H1 (cell line): ENCODE measurements around the gene SCAPER. TPM values are rescaled to one million over a fixed set of nuclear protein-coding genes. Genes with fewer than 3 reads are reported as not detected.

Experiments used
- CTCF ChIA-PET: fragments of 300-600 bp; sonication (Branson Sonifier 250); formaldehyde crosslinking; loops from one replicate; lab custom pipeline; 2021; ENCODE audit not compliant: partially characterized antibody; lab: Charles Lee
- POLR2A ChIA-PET: fragments of 300-600 bp; sonication (Branson Sonifier 250); formaldehyde crosslinking; loops from one replicate; lab custom pipeline; 2021; ENCODE audit warnings: inconsistent platforms; ENCODE audit not compliant: partially characterized antibody; lab: Charles Lee
- DNase-seq, 2 experiments: peaks; one replicate each; pipeline versions ENCODE4 v3.0.0 to v3.0.0-alpha.2; 2010 to 2022; ENCODE audit warnings: low spot score in 2 of 2, low read depth in 1 of 2, mixed read lengths in 1 of 2
- FAIRE-seq: peaks from 2 replicates; lab custom pipeline; 2011; peaks lifted over from hg19 to GRCh38; lab: Jason Lieb, UNC
- H2AFZ ChIP-seq: 2 replicates; pipeline ENCODE4 v1.8.1; 2012; ENCODE audit warnings: low read length, inconsistent platforms
- H2AK5ac ChIP-seq: 2 replicates; pipeline ENCODE4 v1.6.1; 2013; ENCODE audit warnings: low read depth, low read length
- H2BK120ac ChIP-seq: replicated peaks from 2 replicates; pipeline ENCODE3; 2013; ENCODE audit warnings: low read depth, low read length, inconsistent platforms
- H2BK12ac ChIP-seq: 2 replicates; pipeline ENCODE4 v1.6.1; 2013; ENCODE audit warnings: low read depth, low read length
- H2BK15ac ChIP-seq: 2 replicates; pipeline ENCODE4 v1.6.1; 2013; ENCODE audit warnings: low read length
- H2BK20ac ChIP-seq: 2 replicates; pipeline ENCODE4 v1.6.1; 2013; ENCODE audit warnings: low read length
- H2BK5ac ChIP-seq: 2 replicates; pipeline ENCODE4 v1.6.1; 2013; ENCODE audit warnings: low read depth, low read length
- H3K14ac ChIP-seq: 2 replicates; pipeline ENCODE4 v1.6.1; 2013; ENCODE audit warnings: inconsistent platforms; ENCODE audit not compliant: insufficient read length
- H3K18ac ChIP-seq: 2 replicates; pipeline ENCODE4 v1.6.1; 2013; ENCODE audit warnings: low read length; ENCODE audit errors: extremely low read depth
- H3K23ac ChIP-seq: 2 replicates; pipeline ENCODE4 v1.6.1; 2013; ENCODE audit warnings: inconsistent platforms; ENCODE audit not compliant: insufficient read length
- H3K23me2 ChIP-seq: 2 replicates; pipeline ENCODE4 v1.6.1; 2013; ENCODE audit warnings: low read depth, low read length
- H3K27ac ChIP-seq: 2 replicates; pipeline ENCODE4 v1.6.1; 2011; ENCODE audit warnings: low read depth, low read length, inconsistent platforms
- H3K27me3 ChIP-seq, 4 experiments: replicated peaks in 1 of 4; 1 replicate in 1 of 4; 2 replicates in 3 of 4; pipeline versions ENCODE4 v1.6.1 to v1.8.1; 2011 to 2013; ENCODE audit warnings: low read length in 3 of 4, mild to moderate bottlenecking in 3 of 4, inconsistent platforms in 2 of 4, mixed read lengths in 2 of 4, moderate library complexity in 1 of 4; ENCODE audit not compliant: control insufficient read depth in 3 of 4, insufficient read depth in 3 of 4; ENCODE audit errors: extremely low read depth in 1 of 4
- H3K36me3 ChIP-seq, 4 experiments: 2 replicates each; pipeline versions ENCODE4 v1.6.1 to v1.8.1; 2011 to 2013; ENCODE audit warnings: mild to moderate bottlenecking in 4 of 4, low read length in 3 of 4, moderate library complexity in 2 of 4, control low read depth in 1 of 4, inconsistent platforms in 1 of 4; ENCODE audit not compliant: insufficient read depth in 4 of 4, control insufficient read depth in 2 of 4
- H3K4ac ChIP-seq: replicated peaks from 2 replicates; pipeline ENCODE3; 2013; ENCODE audit warnings: low read length, low read depth, mixed read lengths, inconsistent platforms; ENCODE audit not compliant: insufficient read length
- H3K4me1 ChIP-seq, 4 experiments: replicated peaks in 1 of 4; 1 replicate in 1 of 4; 2 replicates in 3 of 4; pipeline versions ENCODE4 v1.6.1 to v1.8.1; 2011 to 2013; ENCODE audit warnings: low read length in 3 of 4, inconsistent platforms in 2 of 4, mixed read lengths in 1 of 4; ENCODE audit not compliant: insufficient read depth in 4 of 4, control insufficient read depth in 3 of 4
- H3K4me2 ChIP-seq, 2 experiments: 2 replicates each; pipeline versions ENCODE4 v1.6.1 to v1.8.1; 2011 to 2013; ENCODE audit warnings: low read depth in 2 of 2, low read length in 2 of 2, control low read depth in 1 of 2, inconsistent platforms in 1 of 2, mild to moderate bottlenecking in 1 of 2; ENCODE audit not compliant: insufficient read depth in 1 of 2
- H3K4me3 ChIP-seq, 4 experiments: fragments of 200-600, 300-600 bp in 1 of 4; sonication (generic), shearing (Covaris generic), sonication (Bioruptor Twin) in 1 of 4; 2 replicates each; pipeline versions ENCODE4 v1.5.1 to v1.8.1; 2011 to 2016; ENCODE audit warnings: low read length in 4 of 4, low read depth in 3 of 4, control low read depth in 2 of 4, inconsistent platforms in 2 of 4, mild to moderate bottlenecking in 2 of 4, mixed read lengths in 1 of 4, moderate library complexity in 1 of 4; ENCODE audit not compliant: insufficient read depth in 2 of 4; ENCODE audit errors: extremely low read depth in 1 of 4
- H3K56ac ChIP-seq: replicated peaks from 2 replicates; pipeline ENCODE3; 2013; ENCODE audit warnings: low read depth, mild to moderate bottlenecking, mixed read lengths, low read length, inconsistent platforms; ENCODE audit not compliant: insufficient read length
- H3K79me1 ChIP-seq: 2 replicates; pipeline ENCODE4 v1.6.1; 2013; ENCODE audit warnings: low read depth, low read length, control low read depth
- H3K79me2 ChIP-seq, 2 experiments: 2 replicates each; pipeline versions ENCODE4 v1.6.1 to v1.8.1; 2012 to 2013; ENCODE audit warnings: low read length in 2 of 2, mild to moderate bottlenecking in 2 of 2, inconsistent platforms in 1 of 2; ENCODE audit not compliant: insufficient read depth in 2 of 2, control insufficient read depth in 1 of 2
- H3K9ac ChIP-seq, 4 experiments: replicated peaks in 1 of 4; 1 replicate in 1 of 4; 2 replicates in 3 of 4; pipeline versions ENCODE4 v1.6.1 to v1.8.1; 2011 to 2013; ENCODE audit warnings: low read depth in 3 of 4, low read length in 3 of 4, control low read depth in 2 of 4, mild to moderate bottlenecking in 2 of 4, moderate library complexity in 2 of 4, inconsistent platforms in 1 of 4; ENCODE audit errors: extremely low read depth in 1 of 4
- H3K9me3 ChIP-seq, 2 experiments: 2 replicates each; pipeline versions ENCODE4 v1.6.1 to v1.8.1; 2012 to 2013; ENCODE audit warnings: mild to moderate bottlenecking in 2 of 2, moderate library complexity in 2 of 2, control low read depth in 1 of 2, inconsistent platforms in 1 of 2, low read depth in 1 of 2, low read length in 1 of 2, mixed read lengths in 1 of 2; ENCODE audit not compliant: insufficient read depth in 2 of 2
- H4K20me1 ChIP-seq, 2 experiments: replicated peaks in 1 of 2; 2 replicates each; pipeline versions ENCODE3 to v1.8.1; 2011 to 2013; ENCODE audit warnings: inconsistent platforms in 2 of 2, low read length in 2 of 2, mild to moderate bottlenecking in 1 of 2; ENCODE audit not compliant: insufficient read depth in 2 of 2, control insufficient read depth in 1 of 2
- H4K5ac ChIP-seq: 2 replicates; pipeline ENCODE4 v1.6.1; 2013; ENCODE audit warnings: low read length, low read depth, mixed read lengths, inconsistent platforms; ENCODE audit not compliant: insufficient read length
- H4K8ac ChIP-seq: 2 replicates; pipeline ENCODE4 v1.8.0; 2013; ENCODE audit warnings: mild to moderate bottlenecking, moderate library complexity, low read length, inconsistent platforms; ENCODE audit not compliant: insufficient read depth; ENCODE audit errors: extremely low read depth
- H4K91ac ChIP-seq: replicated peaks from 2 replicates; pipeline ENCODE3; 2013; ENCODE audit warnings: low read length, mixed read lengths, inconsistent platforms; ENCODE audit not compliant: insufficient read length
- CBX5 ChIP-seq: fragments of 300-800, 300-1000 bp; sonication (generic); IDR thresholded peaks from 2 replicates; pipeline ENCODE4 v1.7.1; 2016; ENCODE audit warnings: antibody characterized with exemption, low read length, low read depth
- EP300 ChIP-seq, 2 experiments: IDR thresholded peaks; 1 replicate in 1 of 2; 2 replicates in 1 of 2; pipeline ENCODE4 v1.6.1; 2011 to 2012; ENCODE audit warnings: low read depth in 2 of 2, low read length in 2 of 2, mild to moderate bottlenecking in 2 of 2, borderline replicate concordance in 1 of 2, inconsistent platforms in 1 of 2, moderate library complexity in 1 of 2
- POLR2AphosphoS5 ChIP-seq: IDR thresholded peaks from 2 replicates; pipeline ENCODE4 v1.6.1; 2011; ENCODE audit warnings: low read depth, low read length
- RBBP5 ChIP-seq: IDR thresholded peaks from 2 replicates; pipeline ENCODE4 v1.7.1; 2012; ENCODE audit warnings: low read depth, mild to moderate bottlenecking, inconsistent platforms, low read length, moderate library complexity, borderline replicate concordance
- RFX5 ChIP-seq: IDR thresholded peaks from 2 replicates; pipeline ENCODE4 v1.6.1; 2011; ENCODE audit warnings: low read depth, low read length, improper control_type of control experiment, borderline replicate concordance
- TBP ChIP-seq: IDR thresholded peaks from 2 replicates; pipeline ENCODE4 v1.6.1; 2011; ENCODE audit warnings: low read depth, low read length, improper control_type of control experiment
- polyA plus RNA-seq, 7 experiments: library from polyadenylated mRNA; depleted of rRNA in 3 of 7; stranded (reverse) in 5 of 7; unstranded in 2 of 7; fragments of >200 nt in 5 of 7; fragments of 200-250 nt in 2 of 7; gene quantifications; 1 replicate in 5 of 7; 2 replicates in 1 of 7; 4 replicates in 1 of 7; pipeline versions ENCODE4 v1.2.1 to v1.2.3, GENCODE V29; 2011 to 2013; ENCODE audit warnings: missing spikeins in 2 of 7, mixed read lengths in 2 of 7
- total RNA-seq: library from RNA; stranded (reverse); fragmentation: NEBNext Ultra II Directional; extraction: Animal tissue kit (Norgen Biotek cat#: 25700); gene quantifications from 2 replicates; pipeline ENCODE4 v1.2.1, GENCODE V29; 2021

SCAPER gene
- total and polyA plus RNA-seq, 2 of the 8 experiments (the other 6 are each of a cell fraction or from before 2014, with no cell fraction given): 1.6 to 6.8 TPM

DNA sequence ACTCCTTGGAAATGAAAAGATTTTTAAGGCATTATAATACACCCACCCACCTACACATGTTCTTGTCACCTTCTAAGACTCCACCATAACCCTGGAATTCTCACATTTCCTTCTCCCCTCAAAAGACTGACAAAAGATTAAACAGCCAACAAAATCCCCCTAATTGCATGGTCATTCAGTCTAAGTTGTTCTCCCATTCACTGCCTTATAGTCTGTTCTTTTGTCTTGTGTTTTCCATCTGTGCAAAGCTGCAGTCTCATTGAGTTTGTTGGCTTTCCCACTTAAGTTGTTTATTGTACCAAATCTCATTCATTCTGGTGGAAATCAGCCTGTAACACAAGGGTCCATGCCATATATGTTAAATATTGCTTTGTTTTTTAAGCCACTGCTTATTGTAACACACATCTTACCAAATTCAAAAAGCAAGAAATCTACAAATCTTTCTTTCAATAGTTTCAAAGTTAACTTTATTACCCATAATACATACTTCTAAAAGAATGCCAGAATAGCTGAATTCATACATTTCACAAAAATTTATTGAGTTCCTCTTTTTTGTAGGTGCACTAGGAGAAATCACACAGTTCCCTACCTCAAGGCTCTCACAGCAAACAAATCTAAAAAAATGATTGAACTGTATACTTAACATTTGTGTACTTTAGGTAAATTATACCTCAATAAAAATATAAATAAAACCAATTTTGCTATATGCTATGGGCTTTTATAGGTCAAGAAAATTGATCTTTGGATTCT is 24.0 kb upstream of the SCAPER start:
- no peak overlapping the region for H2AK5ac ChIP-seq
- H4K5ac ChIP-seq: no peak overlapping the region
- H3K23ac ChIP-seq: no peak overlapping the region
- H3K9me3 ChIP-seq: no peaks in the 10 kb centered on the region
- no peak for FAIRE-seq
- H2AFZ ChIP-seq: no peak overlapping the region
- no peak overlapping the region for H3K4me2 ChIP-seq
- H4K91ac ChIP-seq: no peak overlapping the region
- H3K79me1 ChIP-seq: no peaks in the 10 kb centered on the region
- H3K4ac ChIP-seq: no peak overlapping the region
- H4K20me1 ChIP-seq: no peaks in the 10 kb centered on the region
- no peak overlapping the region for H3K9ac ChIP-seq
- CTCF ChIA-PET: no interaction called here
- H3K4me1 ChIP-seq: peaks cover 0 to 3% (median 0%) of the 10 kb centered on the region in 4 experiments; a peak in 2 of 7 replicates
- H3K56ac ChIP-seq: no peak overlapping the region
- H2BK120ac ChIP-seq: no peak overlapping the region
- H2BK20ac ChIP-seq: no peak overlapping the region
- DNase-seq: no peak
- H3K14ac ChIP-seq: no peak overlapping the region
- H3K79me2 ChIP-seq: peaks cover 0 to 21% of the 10 kb centered on the region in 2 experiments; a peak in 2 of 4 replicates
- no peak overlapping the region for H2BK15ac ChIP-seq
- H3K27me3 ChIP-seq: peaks cover 0 to 1% (median 0%) of the 10 kb centered on the region in 4 experiments; a peak in 1 of 7 replicates
- no peak overlapping the region for H3K4me3 ChIP-seq
- H3K27ac ChIP-seq: no peak overlapping the region
- H2BK12ac ChIP-seq: no peak overlapping the region
- H4K8ac ChIP-seq: no peak overlapping the region
- H2BK5ac ChIP-seq: no peak overlapping the region
- H3K23me2 ChIP-seq: no peaks in the 10 kb centered on the region
- H3K36me3 ChIP-seq: peaks cover 0 to 16% (median 7%) of the 10 kb centered on the region in 4 experiments; a peak in 3 of 8 replicates
- POLR2A ChIA-PET: interaction anchor here (0.5 to 2.7 kb wide), 4 partner anchors 9 to 25 kb away, joined by 3 to 14 read pairs (median 3); partner anchors contain the start of gene SCAPER
- no peak overlapping the region for H3K18ac ChIP-seq
- no peak for TF ChIP-seq EP300 (IDR thresholded peaks at IDR 0.05; ENCODE audit: borderline replicate concordance in 1 of 2, low read depth in 2 of 2, low read length in 2 of 2)
- no peak for TF ChIP-seq CBX5
- TF ChIP-seq RBBP5: no peak
- TF ChIP-seq TBP: no peak
- TF ChIP-seq RFX5: no peak
- no peak for TF ChIP-seq POLR2AphosphoS5
